H1 (cell line): ENCODE measurements around the gene SMIM1. TPM values are rescaled to one million over a fixed set of nuclear protein-coding genes. Genes with fewer than 3 reads are reported as not detected.

Source experiments
- KDM4A ChIP-seq: IDR thresholded peaks from one replicate; pipeline ENCODE4 v1.7.1; 2012; ENCODE audit warnings: low read depth, mild to moderate bottlenecking, moderate library complexity, low read length, inconsistent platforms; ENCODE audit not compliant: severe bottlenecking
- polyA plus RNA-seq, 7 experiments: library from polyadenylated mRNA; depleted of rRNA in 3 of 7; stranded (reverse) in 5 of 7; unstranded in 2 of 7; fragments of >200 nt in 5 of 7; fragments of 200-250 nt in 2 of 7; gene quantifications; 1 replicate in 5 of 7; 2 replicates in 1 of 7; 4 replicates in 1 of 7; pipeline versions ENCODE4 v1.2.1 to v1.2.3, GENCODE V29; 2011 to 2013; ENCODE audit warnings: missing spikeins in 2 of 7, mixed read lengths in 2 of 7
- total RNA-seq: library from RNA; stranded (reverse); fragmentation: NEBNext Ultra II Directional; extraction: Animal tissue kit (Norgen Biotek cat#: 25700); gene quantifications from 2 replicates; pipeline ENCODE4 v1.2.1, GENCODE V29; 2021

Gene SMIM1
- total and polyA plus RNA-seq, 2 of the 8 experiments (the other 6 are each of a cell fraction or from before 2014, with no cell fraction given), result 7.7 to 9.7 TPM

- no peak for TF ChIP-seq KDM4A
Observed at GRCh38 chr1:3761296-3762010, 11.1 kb upstream of the SMIM1 start (continued).
